GM10248 (cell line): Measurements from ENCODE around the gene YAP1.

ENCODE experiments used
- CTCF ChIA-PET: fragments of 300-600 bp; sonication (Branson Sonifier 250); formaldehyde crosslinking; extraction: SDS; loops from one replicate; lab custom pipeline; 2021; ENCODE audit warnings: antibody characterized with exemption; lab: Yijun Ruan, JAX
- POLR2A ChIA-PET: fragments of 350-650 bp; sonication (Branson Sonifier 250); formaldehyde crosslinking; extraction: SDS; loops from one replicate; lab custom pipeline; 2020; ENCODE audit warnings: antibody characterized with exemption; lab: Yijun Ruan, JAX
- DNase-seq: peaks from one replicate; pipeline ENCODE4 v3.0.0; 2012; ENCODE audit errors: extremely low spot score
- CTCF ChIP-seq: IDR thresholded peaks from 2 replicates; pipeline ENCODE4 v1.5.1; 2012; ENCODE audit warnings: mild to moderate bottlenecking, low read depth; ENCODE audit errors: extremely low read depth, missing control alignments, control extremely low read depth

Gene YAP1

GRCh38 chr11:102177974-102178631, 67.9 kb downstream of the YAP1 start:
- CTCF ChIA-PET, result interaction anchor here (1.7 to 1.9 kb wide), 2 partner anchors 10 kb away, joined by 4 to 8 read pairs; no protein-coding TSS in a partner anchor
- POLR2A ChIA-PET, result no interaction called here
- no peak for DNase-seq

GRCh38 chr11:102179371-102179770, 69.1 kb downstream of the YAP1 start:
- TF ChIP-seq CTCF, result no peak
- CTCF ChIA-PET, result no interaction called here
- no peak for DNase-seq
- POLR2A ChIA-PET, result no interaction called here

More at GRCh38 chr11:102177974-102178631, 67.9 kb downstream of the YAP1 start:
- TF ChIP-seq CTCF, result no peak

DNA sequence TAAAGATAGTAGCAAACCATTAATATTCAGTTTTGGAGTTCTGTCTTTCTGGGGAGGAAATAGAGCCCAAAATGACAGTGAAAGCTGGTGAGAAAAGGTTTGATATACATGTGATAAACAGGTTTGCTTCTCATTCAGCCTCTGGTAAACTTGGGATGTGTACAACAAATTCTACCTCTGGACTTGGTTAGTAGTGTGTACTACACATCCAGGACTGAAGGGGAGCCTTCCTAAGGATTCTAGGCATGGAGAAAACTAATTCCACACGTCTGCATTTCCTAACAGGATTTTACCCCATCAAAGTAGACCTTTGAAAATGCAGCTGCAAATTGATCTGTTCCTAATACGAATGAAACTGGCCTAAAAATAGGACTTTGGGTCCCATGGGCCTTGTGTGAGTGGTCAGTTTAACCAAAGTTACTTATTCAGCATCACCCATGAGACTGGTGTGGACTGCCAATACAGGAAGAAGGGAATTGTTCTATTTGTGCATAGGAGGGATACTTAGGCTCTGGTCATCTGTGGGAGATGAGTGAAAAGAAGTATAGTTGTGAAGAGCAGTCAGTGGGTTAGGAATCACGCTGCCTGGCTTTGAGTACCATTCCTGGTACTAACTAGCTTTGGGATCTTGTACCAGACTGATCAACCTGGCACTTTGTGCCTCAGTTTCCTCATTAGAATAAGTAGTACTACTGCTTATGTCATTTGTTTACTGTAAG, 74.2 kb downstream of the YAP1 start:
- DNase-seq, result no peak
- ChIA-PET CTCF (interaction anchor here (1.6 kb wide), 1 partner anchor 10 kb away, joined by 6 read pairs; no protein-coding TSS in a partner anchor), POLR2A (no interaction called here)
- TF ChIP-seq CTCF, result no peak

GRCh38 chr11:102186551-102187191, 76.4 kb downstream of the YAP1 start:
- CTCF ChIA-PET, result interaction anchor here (2.0 to 2.6 kb wide), 3 partner anchors 9 to 14 kb away, joined by 7 to 9 read pairs (median 8); no protein-coding TSS in a partner anchor
- POLR2A ChIA-PET, result no interaction called here
- no peak for DNase-seq
- no peak for TF ChIP-seq CTCF

DNA sequence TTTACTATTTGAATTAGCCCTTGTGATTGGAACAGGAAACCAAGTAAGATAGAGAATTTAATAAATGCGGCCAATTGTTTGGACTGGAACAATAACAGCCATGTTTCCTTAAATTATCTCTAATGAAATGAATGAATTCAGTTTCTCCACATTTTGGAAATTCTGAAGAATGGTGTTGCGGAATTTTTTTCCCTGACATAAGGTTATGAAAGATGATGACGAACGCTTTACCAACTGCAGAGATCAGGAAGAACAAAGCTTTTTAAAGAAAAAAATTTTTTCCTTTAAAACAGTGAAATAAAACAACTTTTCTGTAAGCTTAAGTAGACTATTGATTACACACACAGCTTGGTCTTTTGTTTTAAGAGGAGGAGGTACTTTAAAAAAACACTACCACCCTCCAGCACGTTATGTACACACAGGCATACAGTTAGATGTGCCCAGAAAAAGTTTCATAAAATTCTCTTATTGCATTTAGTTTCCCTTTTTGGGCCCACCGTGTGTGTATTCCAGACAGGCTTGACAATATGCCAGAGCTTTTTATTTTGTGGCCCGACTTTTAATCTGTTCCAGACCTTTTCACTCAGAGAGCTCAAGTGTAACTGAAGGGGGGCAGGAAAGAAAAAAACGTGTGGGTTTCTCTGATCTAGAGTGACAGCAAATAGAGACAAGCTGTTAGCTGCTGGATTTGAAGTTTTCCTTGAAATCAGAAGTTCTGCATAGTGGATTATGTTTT, 77.3 kb downstream of the YAP1 start:
- ChIA-PET POLR2A (no interaction called here), CTCF (interaction anchor here (2.0 to 2.6 kb wide), 3 partner anchors 10 to 13 kb away, joined by 7 to 9 read pairs (median 8); no protein-coding TSS in a partner anchor)
- DNase-seq, result no peak
- no peak for TF ChIP-seq CTCF

DNA sequence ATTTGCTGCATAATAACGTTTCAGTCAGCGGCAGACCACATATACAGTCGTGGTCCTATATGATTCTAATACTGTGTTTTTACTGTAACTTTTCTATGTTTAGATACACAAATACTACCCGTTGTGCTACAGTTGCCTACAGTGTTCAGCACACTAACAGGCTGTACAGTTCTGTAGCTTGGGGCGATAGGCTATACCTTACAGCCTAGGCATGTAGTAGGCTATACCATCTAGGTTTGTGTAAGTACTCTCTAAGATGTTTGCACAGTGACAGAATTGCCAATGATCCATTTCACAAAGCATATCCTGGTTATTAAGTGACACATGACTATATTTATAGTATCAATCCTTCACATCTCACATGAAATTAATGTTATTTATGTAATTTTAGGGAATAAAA, 78.2 kb downstream of the YAP1 start:
- ChIA-PET CTCF (interaction anchor here (2.6 kb wide), 2 partner anchors 11 to 12 kb away, joined by 8 to 9 read pairs; no protein-coding TSS in a partner anchor), POLR2A (no interaction called here)
- TF ChIP-seq CTCF, result no peak
- DNase-seq, result no peak
